ENCODE data around the gene NCAPD2. TPM values are rescaled to one million over a fixed set of nuclear protein-coding genes. Genes with fewer than 3 reads are reported as not detected.
"Not testable (repeated sequence)": the region's sequence is repeated elsewhere in the genome, so short reads cannot be mapped to it uniquely, and the experiment has no call there.

The NCAPD2 gene
- total and polyA plus RNA-seq, 2 of the 4 experiments (the other 2 are of a cell fraction): 35.6 to 57.9 TPM

GRCh38 chr12:6490673-6491072, 3.2 kb upstream of the NCAPD2 start:
- not testable (repeated sequence) for BruUV-seq (replicated peaks); H3K4ac ChIP-seq (ENCODE audit: low read depth, low read length)

More at GRCh38 chr12:6490673-6491072, 3.2 kb upstream of the NCAPD2 start:
- H2AK9ac ChIP-seq (replicated peaks; ENCODE audit: low read depth, low read length, poor library complexity); H2BK15ac ChIP-seq (ENCODE audit: low read depth, low read length); POLR2A ChIA-PET (ENCODE audit: unreplicated experiment); H3K27me3 ChIP-seq (ENCODE audit: control insufficient read depth, insufficient read depth, low read length); CTCF ChIA-PET; H2AFZ ChIP-seq (replicated peaks; ENCODE audit: low read length, poor library complexity); H3K4me3 ChIP-seq (ENCODE audit: insufficient read depth, low read depth, low read length); H3K9me3 ChIP-seq (ENCODE audit: control insufficient read depth, insufficient read depth, low read length); H3K9ac ChIP-seq (ENCODE audit: low read depth, low read length); DNase-seq; dilution Hi-C loops (cut with HindIII; ENCODE audit: low sequenced_read_pairs, unreplicated experiment); H3K36me3 ChIP-seq (ENCODE audit: control insufficient read depth, insufficient read depth, low read length); H3K27ac ChIP-seq (ENCODE audit: insufficient read depth, low read length); intact Hi-C loops (cut with micrococcal nuclease); H3K18ac ChIP-seq (ENCODE audit: low read depth, low read length); H4K8ac ChIP-seq (ENCODE audit: low read depth in 2 of 2, low read length in 2 of 2); H3K4me2 ChIP-seq (ENCODE audit: low read depth, low read length); H2BK120ac ChIP-seq (ENCODE audit: low read depth, low read length); H2BK20ac ChIP-seq (ENCODE audit: low read depth, low read length); H2BK5ac ChIP-seq (ENCODE audit: low read depth, low read length, poor library complexity, severe bottlenecking); in situ Hi-C loops (cut with MboI; ENCODE audit: low sequenced_read_pairs); H2AK5ac ChIP-seq (ENCODE audit: low read depth, low read length); H4K91ac ChIP-seq (ENCODE audit: insufficient read depth, low read depth, low read length); H4K5ac ChIP-seq (ENCODE audit: low read depth, low read length); H3K9me1 ChIP-seq (ENCODE audit: insufficient read depth, low read length); H3K4me1 ChIP-seq (ENCODE audit: control insufficient read depth, insufficient read depth, low read length); H3K56ac ChIP-seq (ENCODE audit: extremely low read depth, insufficient read depth, low read length); ATAC-seq (ENCODE audit: low read depth); H4K20me1 ChIP-seq (ENCODE audit: insufficient read depth, low read length); H3K14ac ChIP-seq (replicated peaks; ENCODE audit: low read depth, low read length); H3K23ac ChIP-seq (ENCODE audit: low read depth, low read length): not testable (repeated sequence)
- no CpG with 5 or more reads among the region's 1 CpG for WGBS, 2 experiments (ENCODE audit: extremely low coverage in 2 of 2, insufficient read length in 1 of 2)
- peaks cover 26 to 31% of the 10 kb centered on the region in 2 experiments for H3K79me1 ChIP-seq (ENCODE audit: low read depth in 1 of 2, low read length in 2 of 2)
